Measurements from ENCODE around the gene TRAM1L1. TPM values are rescaled to one million over a fixed set of nuclear protein-coding genes. Genes with fewer than 3 reads are reported as not detected.

Gene TRAM1L1
- polyA plus RNA-seq, 1 of the 3 experiments (the other 2 are of a cell fraction) = 2.4 TPM

GRCh38 chr4:117093571-117093970, 8.2 kb upstream of the TRAM1L1 start (continued):
- TF ChIP-seq PBX3 (IDR thresholded peaks at IDR 0.05) (no peak), POLR2AphosphoS5 (IDR thresholded peaks at IDR 0.05; ENCODE audit: low read depth, low read length) (no peak)

- Histone ChIP-seq H3K9me2 (no peaks in the 10 kb centered on the region), H3K9ac (no peak overlapping the region), H3K27ac (ENCODE audit: low read depth in 2 of 2, low read length in 1 of 2) (no peak overlapping the region), H3K27me3 (ENCODE audit: insufficient read depth) (no peaks in the 10 kb centered on the region), H3K79me2 (ENCODE audit: insufficient read depth) (no peaks in the 10 kb centered on the region), H3K4me3 (ENCODE audit: low read depth in 2 of 2, low read length in 1 of 2) (no peak overlapping the region), H3K9me3 (0 out of 2 replicates have a peak, but pooled peaks cover 3% of the 10 kb centered on the region), H3K4me2 (no peak overlapping the region), H3F3A (replicated peaks; ENCODE audit: insufficient read depth) (no peaks in the 10 kb centered on the region), H3K36me3 (replicated peaks in 1 of 2; ENCODE audit: control insufficient read depth in 1 of 2, insufficient read depth in 2 of 2, low read length in 1 of 2) (peaks cover 0 to 6% of the 10 kb centered on the region in 2 experiments), H3K4me1 (ENCODE audit: control insufficient read depth in 1 of 2, insufficient read depth in 2 of 2, low read depth in 1 of 2, low read length in 1 of 2) (no peaks in the 10 kb centered on the region), H2AFZ (ENCODE audit: low read depth) (no peak overlapping the region), H4K20me1 (ENCODE audit: insufficient read depth) (no peaks in the 10 kb centered on the region)
- DNase-seq = no peak
- no peak for TF ChIP-seq FOSL2 (IDR thresholded peaks at IDR 0.05; ENCODE audit: borderline replicate concordance, low read depth)
- TF ChIP-seq ELF1 (IDR thresholded peaks at IDR 0.05) = no peak
- TF ChIP-seq NRF1 (IDR thresholded peaks at IDR 0.05; ENCODE audit: low read depth, low read length) = no peak
- TF ChIP-seq, protein P1, sequence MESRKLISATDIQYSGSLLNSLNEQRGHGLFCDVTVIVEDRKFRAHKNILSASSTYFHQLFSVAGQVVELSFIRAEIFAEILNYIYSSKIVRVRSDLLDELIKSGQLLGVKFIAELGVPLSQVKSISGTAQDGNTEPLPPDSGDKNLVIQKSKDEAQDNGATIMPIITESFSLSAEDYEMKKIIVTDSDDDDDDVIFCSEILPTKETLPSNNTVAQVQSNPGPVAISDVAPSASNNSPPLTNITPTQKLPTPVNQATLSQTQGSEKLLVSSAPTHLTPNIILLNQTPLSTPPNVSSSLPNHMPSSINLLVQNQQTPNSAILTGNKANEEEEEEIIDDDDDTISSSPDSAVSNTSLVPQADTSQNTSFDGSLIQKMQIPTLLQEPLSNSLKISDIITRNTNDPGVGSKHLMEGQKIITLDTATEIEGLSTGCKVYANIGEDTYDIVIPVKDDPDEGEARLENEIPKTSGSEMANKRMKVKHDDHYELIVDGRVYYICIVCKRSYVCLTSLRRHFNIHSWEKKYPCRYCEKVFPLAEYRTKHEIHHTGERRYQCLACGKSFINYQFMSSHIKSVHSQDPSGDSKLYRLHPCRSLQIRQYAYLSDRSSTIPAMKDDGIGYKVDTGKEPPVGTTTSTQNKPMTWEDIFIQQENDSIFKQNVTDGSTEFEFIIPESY (IDR thresholded peaks at IDR 0.05; ENCODE audit: borderline replicate concordance, low read depth) = no peak
- no peak for TF ChIP-seq RCOR1 (IDR thresholded peaks at IDR 0.05; ENCODE audit: low read length)
- TF ChIP-seq RFX5 (IDR thresholded peaks at IDR 0.05; ENCODE audit: low read length) = no peak
- no peak for TF ChIP-seq PBX3 (IDR thresholded peaks at IDR 0.05)
- no peak for TF ChIP-seq JUND (IDR thresholded peaks at IDR 0.05)
- TF ChIP-seq EP300 (IDR thresholded peaks at IDR 0.05; ENCODE audit: borderline replicate concordance in 1 of 2, low read depth in 1 of 2, low read length in 1 of 2) = no peak
- TF ChIP-seq RXRA (IDR thresholded peaks at IDR 0.05; ENCODE audit: borderline replicate concordance, low read depth) = no peak
- TF ChIP-seq YY1 (IDR thresholded peaks at IDR 0.05; ENCODE audit: low read depth) = no peak
- TF ChIP-seq TEAD4 (IDR thresholded peaks at IDR 0.05; ENCODE audit: borderline replicate concordance, insufficient read depth) = no peak
- TF ChIP-seq TCF12 (IDR thresholded peaks at IDR 0.05) = no peak
- TF ChIP-seq GATA2 (CRISPR knock-in tag; IDR thresholded peaks at IDR 0.05) = no peak
- ChIA-PET POLR2A (no interaction called here), CTCF (interaction anchor here (1.0 kb wide), 1 partner anchor 19 kb away, joined by 3 read pairs; no protein-coding TSS in a partner anchor)
- 76% methylated on average over 2 of the region's 2 CpGs for WGBS (ENCODE audit: low lambda C conversion rate)
Observed at GRCh38 chr4:117077760-117078159, 7.6 kb downstream of the TRAM1L1 start.

Measured in SK-N-SH (cell line).